Keratinocyte (primary cell): ENCODE measurements around the gene UBE2I. TPM values are rescaled to one million over a fixed set of nuclear protein-coding genes. Genes with fewer than 3 reads are reported as not detected.

ENCODE experiments used
- DNase-seq: peaks from one replicate; pipeline ENCODE4 v3.0.0-alpha.2; 2011; ENCODE audit warnings: low read depth, missing footprints, low spot score
- FAIRE-seq: peaks from 2 replicates; lab custom pipeline; 2011; peaks lifted over from hg19 to GRCh38; lab: Jason Lieb, UNC
- H2AFZ ChIP-seq: 2 replicates; pipeline ENCODE4 v1.6.0; 2012; ENCODE audit warnings: low read length, control low read depth, inconsistent platforms; ENCODE audit not compliant: control insufficient read depth
- H3K27ac ChIP-seq: 2 replicates; pipeline ENCODE4 v1.5.1; 2011; ENCODE audit warnings: low read length; ENCODE audit not compliant: control insufficient read depth, insufficient read depth
- H3K27me3 ChIP-seq: 3 replicates; pipeline ENCODE4 v1.6.0; 2011; ENCODE audit warnings: low read length; ENCODE audit not compliant: control insufficient read depth, insufficient read depth; ENCODE audit errors: extremely low read depth
- H3K36me3 ChIP-seq, 2 experiments: 2 replicates in 1 of 2; 3 replicates in 1 of 2; pipeline ENCODE4 v1.5.1; 2011; ENCODE audit warnings: low read length in 2 of 2, mild to moderate bottlenecking in 1 of 2; ENCODE audit not compliant: control insufficient read depth in 2 of 2, insufficient read depth in 2 of 2; ENCODE audit errors: extremely low read depth in 1 of 2
- H3K4me1 ChIP-seq: 3 replicates; pipeline ENCODE4 v1.5.1; 2011; ENCODE audit warnings: low read length; ENCODE audit not compliant: control insufficient read depth, insufficient read depth; ENCODE audit errors: extremely low read depth
- H3K4me2 ChIP-seq: 3 replicates; pipeline ENCODE4 v1.6.0; 2011; ENCODE audit warnings: low read depth, low read length; ENCODE audit not compliant: control insufficient read depth, insufficient read depth; ENCODE audit errors: extremely low read depth
- H3K4me3 ChIP-seq, 3 experiments: fragments of 200-600 bp in 1 of 3; sonication (generic) in 1 of 3; 2 replicates in 2 of 3; 3 replicates in 1 of 3; pipeline ENCODE4 v1.5.1; 2011 to 2016; ENCODE audit warnings: low read length in 3 of 3, mild to moderate bottlenecking in 3 of 3, control low read depth in 2 of 3, inconsistent platforms in 1 of 3, low read depth in 1 of 3, mixed read lengths in 1 of 3, mixed run types in 1 of 3, moderate library complexity in 1 of 3; ENCODE audit not compliant: control insufficient read depth in 2 of 3, insufficient read depth in 2 of 3; ENCODE audit errors: extremely low read depth in 1 of 3
- H3K79me2 ChIP-seq: 2 replicates; pipeline ENCODE4 v1.6.0; 2012; ENCODE audit warnings: low read length; ENCODE audit not compliant: control insufficient read depth, insufficient read depth
- H3K9ac ChIP-seq: 3 replicates; pipeline ENCODE4 v1.6.0; 2011; ENCODE audit warnings: low read length; ENCODE audit not compliant: control insufficient read depth, insufficient read depth; ENCODE audit errors: extremely low read depth
- H3K9me1 ChIP-seq: 3 replicates; pipeline ENCODE4 v1.6.0; 2011; ENCODE audit warnings: low read length; ENCODE audit not compliant: control insufficient read depth, insufficient read depth; ENCODE audit errors: extremely low read depth
- H3K9me3 ChIP-seq: 2 replicates; pipeline ENCODE4 v1.5.1; 2012; ENCODE audit warnings: low read depth, low read length; ENCODE audit not compliant: control insufficient read depth
- H4K20me1 ChIP-seq: 3 replicates; pipeline ENCODE4 v1.6.0; 2011; ENCODE audit warnings: low read length; ENCODE audit not compliant: control insufficient read depth, insufficient read depth; ENCODE audit errors: extremely low read depth
- EZH2 ChIP-seq: IDR thresholded peaks from one replicate; pipeline ENCODE4 v1.6.1; 2012; ENCODE audit warnings: inconsistent platforms, mild to moderate bottlenecking, low read length, moderate library complexity
- dilution Hi-C: fragments of 300-500 bp; cut with MboI; formaldehyde crosslinking; loops from one replicate; pipeline ENCODE4 v1.7.0; 2020; ENCODE audit warnings: low sequenced_read_pairs; ENCODE audit not compliant: extremely low pct_ligation_motif_present
- polyA plus RNA-seq, 5 experiments: library from polyadenylated mRNA; depleted of rRNA in 3 of 5; stranded (reverse) in 3 of 5; stranded (forward) in 1 of 5; unstranded in 1 of 5; fragments of >200 nt; gene quantifications; 1 replicate in 1 of 5; 2 replicates in 3 of 5; 3 replicates in 1 of 5; pipeline versions ENCODE4 v1.2.1 to v1.2.3, GENCODE V29; 2011 to 2012; ENCODE audit warnings: missing spikeins in 2 of 5, low read depth in 1 of 5, low replicate concordance in 1 of 5
- TF ChIP-seq, protein P1 (sequence below), 3 experiments: IDR thresholded peaks in 1 of 3; conservative IDR thresholded peaks in 1 of 3; optimal IDR thresholded peaks in 1 of 3; 2 replicates in 2 of 3; 3 replicates in 1 of 3; pipeline versions ENCODE3 to v1.5.1; 2011; ENCODE audit warnings: low read length in 3 of 3, mild to moderate bottlenecking in 3 of 3, moderate library complexity in 2 of 3, control low read depth in 1 of 3, inconsistent platforms in 1 of 3; ENCODE audit not compliant: insufficient read depth in 2 of 3; ENCODE audit errors: extremely low read depth in 1 of 3

The UBE2I gene
- polyA plus RNA-seq, 1 donor (not counting 4 experiments of a cell fraction or from before 2014, with no cell fraction given) = 157 TPM

GRCh38 chr16:1305823-1306222 lies 3.6 kb upstream of the UBE2I start:
- no peaks in the 10 kb centered on the region for H3K36me3 ChIP-seq
- H4K20me1 ChIP-seq = peaks cover 7% of the 10 kb centered on the region
- H3K27ac ChIP-seq = no peak overlapping the region
- no peak for FAIRE-seq
- no peaks in the 10 kb centered on the region for H3K9me3 ChIP-seq
- peaks cover 13% of the 10 kb centered on the region for H3K4me1 ChIP-seq
- H3K4me2 ChIP-seq = no peak overlapping the region
- DNase-seq = no peak
- TF ChIP-seq, protein P1, sequence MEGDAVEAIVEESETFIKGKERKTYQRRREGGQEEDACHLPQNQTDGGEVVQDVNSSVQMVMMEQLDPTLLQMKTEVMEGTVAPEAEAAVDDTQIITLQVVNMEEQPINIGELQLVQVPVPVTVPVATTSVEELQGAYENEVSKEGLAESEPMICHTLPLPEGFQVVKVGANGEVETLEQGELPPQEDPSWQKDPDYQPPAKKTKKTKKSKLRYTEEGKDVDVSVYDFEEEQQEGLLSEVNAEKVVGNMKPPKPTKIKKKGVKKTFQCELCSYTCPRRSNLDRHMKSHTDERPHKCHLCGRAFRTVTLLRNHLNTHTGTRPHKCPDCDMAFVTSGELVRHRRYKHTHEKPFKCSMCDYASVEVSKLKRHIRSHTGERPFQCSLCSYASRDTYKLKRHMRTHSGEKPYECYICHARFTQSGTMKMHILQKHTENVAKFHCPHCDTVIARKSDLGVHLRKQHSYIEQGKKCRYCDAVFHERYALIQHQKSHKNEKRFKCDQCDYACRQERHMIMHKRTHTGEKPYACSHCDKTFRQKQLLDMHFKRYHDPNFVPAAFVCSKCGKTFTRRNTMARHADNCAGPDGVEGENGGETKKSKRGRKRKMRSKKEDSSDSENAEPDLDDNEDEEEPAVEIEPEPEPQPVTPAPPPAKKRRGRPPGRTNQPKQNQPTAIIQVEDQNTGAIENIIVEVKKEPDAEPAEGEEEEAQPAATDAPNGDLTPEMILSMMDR (optimal IDR thresholded peaks at IDR 0.05 in 1 of 3, IDR thresholded peaks at IDR 0.05 in 1 of 3, conservative IDR thresholded peaks at IDR 0.05 in 1 of 3; ENCODE audit: extremely low read depth in 1 of 3, insufficient read depth in 2 of 3, low read length in 3 of 3) = no peak
- TF ChIP-seq EZH2 = no peak
- no peak overlapping the region for H3K9ac ChIP-seq
- peaks cover under 1% of the 10 kb centered on the region for H3K27me3 ChIP-seq
- H3K79me2 ChIP-seq = peaks cover 11% of the 10 kb centered on the region
- H3K9me1 ChIP-seq = no peaks in the 10 kb centered on the region
- H2AFZ ChIP-seq = no peak overlapping the region
- dilution Hi-C loops = no loop called here
- H3K4me3 ChIP-seq = no peak overlapping the region

- no peak for TF ChIP-seq EZH2
- TF ChIP-seq, protein P1 (optimal IDR thresholded peaks at IDR 0.05 in 1 of 3, IDR thresholded peaks at IDR 0.05 in 1 of 3, conservative IDR thresholded peaks at IDR 0.05 in 1 of 3; ENCODE audit: extremely low read depth in 1 of 3, insufficient read depth in 2 of 3, low read length in 3 of 3) = no peak
- no peak for DNase-seq
- no peak overlapping the region for H2AFZ ChIP-seq
- H3K4me3 ChIP-seq = no peak overlapping the region
- no peak overlapping the region for H3K9ac ChIP-seq
- no peaks in the 10 kb centered on the region for H3K9me1 ChIP-seq
- no peaks in the 10 kb centered on the region for H3K27me3 ChIP-seq
- H3K27ac ChIP-seq = no peak overlapping the region
- peaks cover 17% of the 10 kb centered on the region for H3K4me1 ChIP-seq
- peaks cover 0 to 4% of the 10 kb centered on the region in 2 experiments for H3K36me3 ChIP-seq
- dilution Hi-C loops = no loop called here
- FAIRE-seq = no peak
- H3K79me2 ChIP-seq = peaks cover 16% of the 10 kb centered on the region
- H3K9me3 ChIP-seq = no peaks in the 10 kb centered on the region
- H3K4me2 ChIP-seq = no peak overlapping the region
- peaks cover 13% of the 10 kb centered on the region for H4K20me1 ChIP-seq
These were observed 3.1 kb upstream of the UBE2I start for GRCh38 chr16:1306334-1306733.
